Hematopoietic multipotent progenitor cell (in vitro differentiated cells): ENCODE results near the gene NEUROD2. TPM values are rescaled to one million over a fixed set of nuclear protein-coding genes. Genes with fewer than 3 reads are reported as not detected.
"Not testable (repeated sequence)": the region's sequence is repeated elsewhere in the genome, so short reads cannot be mapped to it uniquely, and the experiment has no call there.

ENCODE experiments used
- DNase-seq, 3 donors: peaks; one replicate each; pipeline ENCODE4 v3.0.0-alpha.2; 2011 to 2015; ENCODE audit warnings: low read depth in 2 of 3, low spot score in 2 of 3
- total RNA-seq: library from RNA; depleted of rRNA; stranded (reverse); fragments of >200 nt; gene quantifications from one replicate; pipeline ENCODE4 v1.2.3, GENCODE V29; 2012

The NEUROD2 gene
- total RNA-seq, 1 donor = not detected

DNA sequence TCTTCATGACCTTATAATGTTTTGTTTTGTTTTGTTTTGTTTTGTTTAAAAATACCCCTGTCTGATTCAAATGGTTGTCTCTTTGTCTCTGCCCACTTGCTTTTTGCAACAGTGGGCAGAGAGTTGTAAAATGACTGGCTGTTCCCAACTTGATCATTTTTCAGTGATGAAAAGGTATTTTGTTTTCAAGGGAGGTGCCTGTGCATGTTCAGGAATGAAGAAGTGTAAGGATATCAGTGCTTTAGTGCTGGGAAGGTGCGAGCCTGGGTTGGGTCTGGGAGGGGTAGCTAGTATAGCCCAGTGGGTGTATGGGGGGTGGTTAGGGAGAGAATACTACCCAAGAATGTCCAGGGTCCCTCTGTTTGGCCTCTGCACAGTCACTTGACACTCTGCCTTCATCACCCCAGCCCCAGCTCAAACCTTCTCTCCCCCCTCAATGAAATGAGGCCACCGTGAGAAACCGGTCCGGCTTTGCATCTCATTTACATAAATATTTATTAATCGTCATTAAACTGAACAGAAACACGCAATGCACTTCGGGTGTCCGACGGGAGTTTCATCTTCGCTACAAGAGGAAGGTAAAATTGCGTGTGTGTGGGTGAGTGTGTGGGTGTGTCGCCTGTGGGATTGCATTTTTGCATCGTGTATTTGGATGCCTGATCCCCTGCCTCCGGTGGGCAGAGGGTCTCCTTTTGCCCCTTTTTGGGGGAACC is 4.3 kb downstream of the NEUROD2 start:
- no peak for DNase-seq

DNA sequence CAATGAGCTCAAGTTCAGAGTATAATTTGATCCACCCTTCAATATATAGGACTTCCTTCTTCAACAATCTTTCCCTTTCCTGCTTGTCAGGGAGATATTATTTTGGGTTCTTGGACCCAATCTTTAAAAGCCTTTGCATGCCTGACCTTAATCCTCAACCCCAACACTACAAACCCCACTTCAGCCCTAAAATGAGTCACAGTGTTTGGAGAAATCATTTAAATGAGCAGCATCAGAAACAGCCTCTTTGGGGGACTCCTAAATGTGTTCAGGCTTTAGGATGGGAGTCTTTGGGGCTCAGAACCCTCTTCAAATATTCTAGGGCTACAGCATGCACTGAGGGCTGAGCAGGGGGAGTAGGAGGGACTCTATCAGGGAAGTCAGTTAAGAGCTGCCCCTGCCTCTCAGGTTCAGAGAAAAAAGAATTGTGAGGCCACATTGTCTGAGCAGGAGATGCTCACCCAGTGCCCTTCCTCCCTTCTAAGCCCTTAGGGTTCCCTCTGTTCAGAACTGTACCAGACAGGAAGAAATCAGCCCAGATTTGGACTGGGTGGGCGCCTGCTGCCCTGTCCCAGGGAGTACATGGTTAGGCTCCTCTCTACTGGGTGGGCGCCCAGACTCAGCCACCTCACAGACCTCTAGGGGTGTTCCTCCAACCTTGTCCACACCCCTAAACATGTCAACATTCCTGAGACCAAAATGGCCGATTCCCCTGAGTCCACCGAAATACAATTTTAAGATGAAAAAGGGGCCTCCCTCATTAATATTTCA is 5.0 kb downstream of the NEUROD2 start:
- no peak for DNase-seq

DNA sequence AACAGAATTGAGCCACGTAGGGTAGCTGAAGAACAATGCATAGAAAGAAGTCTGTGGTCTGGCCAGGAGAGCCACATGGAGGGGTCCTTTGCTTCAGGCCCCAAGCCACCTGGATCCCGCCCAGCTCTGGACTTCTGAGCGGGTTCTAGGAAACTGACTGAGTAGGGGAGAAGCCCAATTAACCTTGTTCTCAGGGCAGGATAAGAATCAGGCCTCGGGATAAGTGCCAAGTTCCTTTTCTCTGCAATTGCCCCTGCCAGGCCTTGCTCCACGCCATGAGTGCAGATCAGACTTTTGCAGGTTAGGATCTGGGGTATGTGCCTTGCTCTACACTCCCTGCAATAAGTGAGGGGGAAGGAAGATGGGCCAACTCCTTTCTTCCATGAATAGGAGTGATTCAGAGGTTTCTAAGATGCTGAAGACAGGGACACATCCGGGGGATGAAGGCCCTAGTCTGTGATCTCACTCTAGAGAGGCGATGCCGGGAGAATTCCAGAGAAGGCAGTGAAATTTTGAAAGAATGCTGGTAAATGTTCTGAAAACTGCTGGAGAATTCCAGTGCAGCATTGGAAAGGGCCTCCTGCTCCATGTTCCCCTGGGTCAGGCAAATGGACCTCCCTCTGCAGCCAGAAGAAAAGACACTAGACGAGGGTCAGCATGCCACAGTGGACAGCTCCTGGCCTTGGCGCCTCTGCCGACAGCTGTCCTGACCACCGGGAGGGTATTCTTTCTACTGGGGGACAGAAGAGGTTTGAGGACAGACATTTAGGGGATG is 5.8 kb downstream of the NEUROD2 start:
- no peak for DNase-seq

DNA sequence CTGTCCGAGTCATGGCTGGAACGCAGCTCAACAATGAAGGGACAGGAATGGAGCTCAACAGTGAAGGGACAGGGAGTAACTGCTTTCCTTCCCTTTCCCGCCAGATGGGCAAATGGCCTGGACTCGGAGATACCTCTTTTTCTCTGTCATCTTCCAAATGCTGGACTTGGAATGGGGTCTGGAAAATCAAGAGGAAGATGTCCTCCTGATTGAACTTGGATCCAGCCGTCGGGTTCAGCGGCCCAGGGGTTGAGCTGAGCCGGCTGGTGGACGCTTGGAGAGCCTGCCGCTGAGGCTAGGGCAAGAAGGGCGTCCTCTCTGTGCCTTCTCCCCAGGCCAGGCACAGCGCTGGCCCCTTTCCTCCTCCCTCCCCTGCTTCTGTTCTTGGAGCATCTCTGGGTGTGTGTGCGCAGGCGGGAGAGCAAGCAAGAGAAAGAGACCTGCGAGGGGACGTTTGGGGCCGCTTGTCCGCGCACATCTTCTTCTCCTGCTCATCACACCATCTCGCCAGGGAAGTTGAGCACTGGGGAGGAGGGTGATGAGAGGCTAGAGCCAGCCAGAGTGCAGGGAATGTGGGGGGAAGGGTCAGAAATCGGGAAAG is 6.6 kb downstream of the NEUROD2 start:
- no peak for DNase-seq

DNA sequence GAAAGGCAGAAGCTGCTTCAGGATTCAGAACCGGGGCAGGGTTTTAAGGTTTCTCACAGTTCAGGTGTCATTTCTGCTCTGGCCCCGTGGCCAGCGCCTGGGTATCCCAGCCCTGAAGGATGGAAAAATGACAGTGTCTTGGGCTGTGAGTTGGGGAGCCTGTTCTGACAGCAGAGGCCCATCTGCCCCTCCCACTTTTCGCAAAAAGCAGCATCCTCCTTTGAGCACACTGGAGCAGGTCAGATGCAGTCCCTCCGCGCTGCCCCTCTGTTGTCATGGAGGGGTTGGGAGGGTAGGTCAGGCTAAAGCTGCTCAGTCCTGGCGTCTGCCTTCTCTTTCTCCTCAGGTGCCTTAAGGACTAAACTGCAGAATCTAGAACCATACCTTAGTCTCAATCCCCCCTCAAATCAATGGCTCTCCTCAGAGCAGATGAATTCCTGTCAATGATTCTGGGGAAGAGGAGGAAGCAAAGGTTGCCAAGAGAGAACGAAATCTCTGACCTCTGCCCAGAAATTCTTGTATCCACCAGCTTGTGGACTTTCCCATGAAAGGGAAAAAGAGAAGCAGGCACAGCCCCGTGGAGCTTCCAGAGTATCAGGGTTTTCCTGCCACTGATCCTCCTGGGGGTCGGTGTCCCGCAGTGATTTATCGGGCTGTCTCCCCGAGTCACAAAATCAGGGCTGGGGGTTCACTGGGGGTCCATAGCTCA is 7.3 kb downstream of the NEUROD2 start:
- DNase-seq = no peak

DNA sequence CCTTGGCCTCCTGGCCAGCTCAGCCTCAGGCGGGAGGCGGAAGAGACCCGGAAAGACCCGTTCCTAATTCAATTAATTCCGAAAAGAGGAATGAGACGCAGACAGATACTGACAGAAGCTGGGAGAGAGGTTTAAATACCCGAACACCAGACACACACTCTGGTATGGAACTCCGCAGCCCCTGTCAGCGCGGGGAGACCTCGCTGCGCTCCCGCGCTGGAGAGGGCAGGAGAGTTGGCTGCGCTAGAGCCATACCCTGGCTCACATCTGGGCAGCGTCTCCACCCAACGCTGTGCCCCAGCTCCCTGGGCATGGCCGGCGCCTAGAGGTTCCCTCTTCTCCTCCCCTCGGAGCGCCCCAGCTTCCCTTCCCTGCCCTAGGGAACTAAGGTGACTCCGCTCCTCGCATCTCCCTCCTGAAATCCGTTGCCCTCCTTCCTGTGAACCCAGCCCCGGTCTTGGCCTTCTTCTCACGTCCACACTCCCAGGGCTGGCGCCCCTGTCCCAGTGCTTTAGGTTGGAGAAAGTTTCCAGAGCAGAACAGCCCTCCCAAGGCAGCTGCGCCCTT is 8.0 kb downstream of the NEUROD2 start:
- DNase-seq = no peak

DNA sequence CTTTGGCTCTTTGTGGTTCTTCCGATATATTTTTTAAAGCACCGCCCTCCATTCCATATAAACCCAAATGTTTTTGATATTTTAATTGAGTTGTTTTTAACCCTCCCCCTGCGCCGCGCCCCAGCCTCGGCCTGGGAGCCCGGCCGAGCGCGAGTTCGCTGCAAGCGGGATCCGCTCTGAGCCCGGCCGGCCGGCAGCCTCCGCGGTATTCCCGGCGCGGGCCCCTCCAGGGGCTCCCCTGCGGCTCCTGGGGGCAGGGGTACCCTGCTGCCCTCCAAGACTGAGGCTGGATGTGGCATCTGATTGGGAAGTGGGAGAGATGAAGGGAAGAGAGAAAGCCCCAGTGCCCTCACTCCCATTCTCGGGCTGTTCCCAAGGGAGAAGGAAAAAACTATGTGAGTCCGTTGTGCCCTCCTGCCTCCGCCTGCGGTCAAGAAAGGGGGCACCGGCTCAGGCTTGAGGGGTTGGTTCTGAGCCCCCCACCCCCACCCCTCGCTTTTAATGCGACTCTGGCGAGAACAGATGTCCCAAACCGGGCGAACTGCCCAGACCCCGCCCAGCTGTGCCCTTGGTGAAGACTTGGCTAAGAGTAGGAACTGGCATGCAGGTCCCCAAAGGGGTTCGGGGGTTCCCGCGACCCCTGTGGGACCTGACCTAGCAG is 8.6 kb downstream of the NEUROD2 start:
- no peak for DNase-seq

DNA sequence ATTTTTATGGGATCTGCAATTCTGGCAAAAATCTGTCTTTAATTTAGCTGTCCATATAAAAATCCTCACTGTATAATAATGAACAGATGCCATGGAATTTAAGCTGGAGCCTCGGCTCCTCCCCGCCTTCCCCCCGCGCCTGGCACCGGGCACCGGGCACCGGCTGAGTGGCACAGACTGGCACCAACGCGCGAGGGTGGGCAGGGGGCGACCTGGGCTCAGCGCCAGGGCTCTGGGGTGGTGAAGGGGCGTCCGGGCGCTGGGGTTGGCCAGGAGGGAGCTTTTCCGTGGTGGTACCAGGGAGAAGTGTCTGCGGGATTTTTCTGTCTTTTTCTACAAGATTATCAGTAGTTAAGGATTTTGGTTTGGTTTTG is 9.1 kb downstream of the NEUROD2 start:
- DNase-seq = no peak

DNA sequence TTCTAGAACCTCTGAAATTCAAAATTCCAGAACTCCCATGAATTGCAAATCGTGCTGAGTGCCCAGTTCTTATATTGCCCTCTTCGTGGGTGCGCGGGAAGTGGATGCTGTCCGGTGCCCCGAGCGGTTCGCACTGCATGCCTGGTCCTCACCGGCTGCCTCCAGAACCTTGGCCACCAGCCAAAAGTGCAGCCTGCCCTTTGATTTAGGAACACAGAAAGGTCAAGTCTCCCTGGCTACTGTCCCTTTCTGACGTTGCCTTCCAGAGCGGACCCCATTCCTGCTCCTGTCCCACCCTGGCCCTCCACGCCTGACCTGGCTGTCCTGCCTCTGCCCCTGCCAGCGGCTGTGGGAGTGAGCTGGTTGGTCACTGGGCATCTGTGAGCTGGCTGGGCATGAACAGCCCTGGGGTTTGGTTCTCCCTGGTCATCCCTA is 9.7 kb downstream of the NEUROD2 start:
- no peak for DNase-seq

DNA sequence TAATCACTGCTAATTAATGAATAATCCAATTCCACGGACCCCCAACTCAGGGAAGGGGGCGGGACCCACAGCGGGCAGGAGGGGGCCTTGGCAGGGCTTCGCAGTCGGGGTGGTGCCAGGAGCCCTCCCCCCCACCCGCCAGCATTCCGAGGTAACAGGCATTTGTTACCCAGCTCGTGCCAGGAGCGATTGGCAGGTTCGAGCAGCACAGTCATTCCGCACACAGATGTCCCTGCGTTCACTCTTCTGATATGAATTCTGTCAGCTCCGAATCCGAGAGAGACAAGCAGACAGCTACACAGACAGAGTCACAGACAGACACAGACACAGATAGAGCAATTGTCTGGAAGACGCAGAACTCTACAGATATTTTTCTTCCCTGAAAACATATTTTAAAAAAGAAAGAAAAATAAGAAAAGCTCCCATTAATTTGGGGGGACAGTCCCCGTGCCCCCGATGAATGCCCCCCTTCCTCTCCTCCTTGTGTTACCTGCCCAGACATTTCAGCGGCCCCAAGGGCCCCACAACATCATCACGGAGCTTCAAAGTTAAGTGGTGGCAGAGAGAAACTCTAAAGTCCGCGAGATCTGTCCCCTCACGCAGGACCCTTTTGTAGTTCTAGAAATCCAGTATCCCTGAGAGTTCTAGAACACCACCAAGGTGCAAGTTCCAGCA is 10.2 kb downstream of the NEUROD2 start:
- DNase-seq = no peak

DNA sequence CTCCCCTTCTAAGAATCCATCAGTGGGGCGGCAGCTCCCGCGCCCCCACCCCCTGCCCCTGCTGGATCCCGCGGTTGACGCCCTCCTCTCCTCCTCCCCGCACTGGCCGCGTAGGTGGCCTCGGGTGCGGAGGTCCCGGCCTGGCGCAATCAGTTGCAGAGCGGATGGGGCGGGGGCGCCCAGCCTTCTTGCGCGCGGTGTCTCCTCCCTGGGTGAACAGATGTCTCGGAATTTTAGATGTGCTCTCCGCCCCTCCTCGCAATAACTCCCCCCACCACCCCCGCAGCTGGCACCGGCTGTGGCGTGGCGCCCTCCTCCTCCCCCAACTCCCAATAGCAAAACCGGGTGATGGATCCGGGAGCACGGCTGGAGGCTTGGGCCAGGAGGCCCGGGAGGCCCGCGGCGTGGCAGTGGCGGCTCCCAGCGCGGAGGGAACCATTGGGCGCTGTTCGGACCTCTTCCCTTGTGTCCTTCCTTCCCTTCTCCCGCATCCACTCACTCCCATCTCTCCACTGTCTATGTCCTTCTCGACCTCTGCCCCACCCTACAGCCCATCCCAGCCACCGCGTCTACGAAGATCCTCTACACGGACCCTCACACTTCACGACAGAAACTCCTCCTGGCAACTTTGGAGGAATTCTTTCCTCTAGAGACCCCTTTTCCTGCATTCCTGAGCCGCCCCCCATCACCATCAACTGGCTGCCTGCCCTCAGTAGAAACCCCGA is 11.0 kb downstream of the NEUROD2 start:
- no peak for DNase-seq

DNA sequence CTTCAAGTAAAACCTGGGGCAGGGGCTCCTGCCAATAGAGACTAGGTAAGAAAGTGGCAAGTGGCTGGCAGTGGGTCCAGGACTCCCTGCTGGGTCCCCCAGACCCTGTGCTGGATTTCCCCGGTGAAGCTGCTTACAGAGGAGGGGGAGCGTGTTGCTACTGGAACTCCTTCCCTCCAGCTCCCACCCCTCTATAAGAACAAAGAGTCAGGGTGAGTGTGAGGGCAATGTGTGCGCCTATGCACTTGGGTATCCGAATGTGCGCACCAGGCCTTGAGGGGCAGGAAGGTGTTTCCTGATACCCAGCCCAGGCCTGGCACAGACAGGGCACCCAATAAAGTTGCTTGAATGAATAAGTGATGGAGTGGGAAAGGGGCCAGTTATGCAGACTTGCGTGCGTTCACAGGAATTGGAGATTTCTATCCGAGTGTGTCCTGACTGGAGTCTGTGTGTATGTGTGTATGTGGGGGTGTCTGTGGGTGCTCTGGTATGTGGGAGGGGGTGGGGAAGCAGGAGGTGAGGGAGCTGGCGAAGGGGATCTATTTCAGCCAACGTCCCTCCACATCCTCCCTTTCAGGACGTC is 11.7 kb downstream of the NEUROD2 start:
- no peak for DNase-seq

DNA sequence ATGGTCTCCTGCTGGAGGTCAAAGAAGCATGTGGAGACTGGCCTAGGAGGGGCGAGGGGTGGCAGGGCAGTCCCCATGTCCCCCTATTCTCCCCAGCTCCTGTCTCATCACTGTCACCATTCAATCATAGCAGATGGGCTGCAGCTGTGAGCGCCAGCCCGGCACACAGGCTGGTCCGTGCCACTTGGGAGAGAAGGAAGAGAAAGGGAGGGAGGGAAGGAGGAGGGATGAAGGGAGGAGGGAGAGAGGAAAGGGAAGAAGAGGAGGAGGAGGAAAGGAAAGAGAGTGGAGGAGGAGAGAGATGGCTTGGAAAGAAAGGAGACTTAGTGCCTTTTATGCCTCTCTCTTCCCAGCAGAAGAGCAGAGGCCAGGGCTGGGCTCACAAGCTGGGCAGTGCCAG is 12.4 kb downstream of the NEUROD2 start:
- DNase-seq = no peak

DNA sequence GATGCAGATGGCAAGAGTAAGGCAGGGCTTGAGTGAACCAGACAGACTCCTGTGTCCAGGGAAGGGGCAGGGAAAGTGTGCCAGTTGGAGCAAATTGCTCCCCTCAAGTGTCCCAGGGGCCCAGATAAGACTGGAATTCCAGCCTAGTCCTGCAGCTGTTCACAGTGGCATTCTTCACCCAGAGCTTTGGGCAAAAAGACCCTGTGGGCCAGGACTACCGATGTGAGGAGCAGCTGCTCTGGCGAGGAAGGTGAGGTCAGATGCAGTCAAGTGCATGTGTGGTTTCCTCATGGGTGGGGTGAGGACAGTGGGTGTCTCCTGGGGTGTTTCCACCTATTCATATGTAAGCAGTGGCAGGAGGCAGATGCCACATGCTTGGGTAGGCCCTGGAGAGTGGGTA is 14.3 kb downstream of the NEUROD2 start:
- no peak for DNase-seq

DNA sequence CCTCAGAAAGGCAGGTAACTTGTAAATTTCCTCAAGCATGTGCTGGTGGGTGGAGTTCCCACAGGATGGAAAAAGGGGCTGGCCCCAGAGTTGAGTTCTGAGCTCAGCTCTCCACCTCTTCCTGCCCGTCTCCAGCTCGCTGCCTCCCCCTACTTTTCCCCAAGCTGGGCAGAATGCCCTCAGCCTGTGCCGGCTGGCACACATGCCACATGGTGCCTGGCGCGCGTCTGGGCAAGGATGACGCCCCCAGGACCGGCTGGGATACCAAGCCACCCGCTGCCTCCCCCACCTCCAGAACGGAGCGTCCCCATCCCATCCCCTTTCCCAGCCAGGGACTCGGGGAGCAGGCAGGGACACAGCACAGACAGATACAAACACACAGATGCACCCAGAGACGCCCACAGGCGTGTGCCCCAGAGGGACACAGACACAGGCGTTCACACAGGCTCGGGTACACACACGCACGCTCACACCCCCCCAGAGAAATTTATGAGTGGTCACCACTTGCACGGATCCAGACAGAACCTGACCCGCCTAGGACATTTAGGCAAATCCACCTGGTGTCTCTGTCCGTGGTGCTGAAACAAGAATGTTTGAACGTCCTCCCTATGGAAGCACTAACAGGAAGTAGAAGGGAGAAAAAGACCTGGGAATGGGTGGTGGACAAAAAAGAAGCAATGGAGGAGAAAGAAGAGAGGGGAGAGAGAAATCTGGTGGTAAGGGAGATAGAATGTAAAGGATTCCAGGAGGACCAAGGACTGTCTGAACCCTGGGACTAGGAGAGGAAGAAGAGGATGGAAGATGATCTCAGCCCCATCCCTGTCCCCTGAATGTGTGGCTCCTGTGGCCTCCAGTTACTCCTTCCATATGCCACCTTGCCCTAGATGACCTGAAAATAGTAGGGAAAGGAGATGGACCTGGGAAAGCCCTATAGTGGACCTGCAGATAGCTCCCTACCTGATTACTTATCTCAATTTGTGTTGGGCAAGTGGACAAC is 15.5 kb downstream of the NEUROD2 start:
- peak in 1 of 3 donors; percentile 53 for DNase-seq

DNA sequence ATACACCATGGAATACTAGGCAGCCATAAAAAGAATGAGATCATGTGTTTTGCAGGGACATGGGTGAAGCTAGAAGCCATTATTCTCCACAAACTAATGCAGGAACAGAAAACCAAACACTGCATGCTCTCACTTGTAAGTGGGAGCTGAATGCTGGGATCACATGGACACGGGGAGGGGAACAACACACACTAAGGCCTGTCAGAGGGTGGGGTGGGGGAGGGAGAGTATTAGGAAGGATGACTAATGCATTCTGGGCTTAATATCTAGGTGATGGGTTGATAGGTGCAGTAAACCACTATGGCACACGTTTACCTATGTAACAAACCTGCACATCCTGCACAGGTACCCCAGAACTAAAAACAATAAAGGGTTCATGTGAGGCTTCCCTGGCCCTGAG is 17.5 kb downstream of the NEUROD2 start:
- DNase-seq = not testable (repeated sequence)

DNA sequence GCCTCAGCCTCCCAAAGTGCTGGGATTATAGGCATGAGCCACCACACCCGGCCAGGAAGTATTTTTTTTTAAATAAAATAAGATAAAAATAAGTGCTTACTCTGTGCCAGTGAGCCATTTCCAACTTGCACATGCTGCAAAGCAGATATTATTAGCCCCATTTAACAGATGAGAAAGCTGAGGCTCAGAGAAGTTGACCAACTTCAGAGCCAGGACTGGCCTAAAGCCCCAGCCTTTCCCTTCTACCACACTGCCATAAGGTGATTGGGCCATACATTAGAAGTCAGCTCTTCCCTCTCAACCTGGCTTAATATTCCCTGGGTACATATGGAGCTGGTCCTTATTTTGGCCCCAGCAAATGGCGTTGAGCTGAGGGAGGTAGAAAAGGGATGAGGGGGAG is 25.1 kb downstream of the NEUROD2 start:
- DNase-seq = no peak
